Kidney (tissue), 14 donors: Measurements from ENCODE around the gene AP2B1. TPM values are rescaled to one million over a fixed set of nuclear protein-coding genes. Genes with fewer than 3 reads are reported as not detected.

Experiments used
- DNase-seq, 5 donors: peaks; one replicate each; pipeline ENCODE4 v3.0.0-alpha.2; 2013 to 2020
- FAIRE-seq: peaks from 2 replicates; lab custom pipeline; 2012; peaks lifted over from hg19 to GRCh38; lab: Jason Lieb, UNC
- H3K27ac ChIP-seq, 2 donors: one replicate each; pipeline ENCODE4 v1.7.0; 2013; ENCODE audit warnings: low read depth in 2 of 2, low read length in 2 of 2, inconsistent platforms in 1 of 2
- H3K27me3 ChIP-seq: one replicate; pipeline ENCODE4 v1.7.1; 2013; ENCODE audit warnings: low read length, inconsistent platforms; ENCODE audit not compliant: control insufficient read depth, insufficient read depth
- H3K36me3 ChIP-seq, 3 donors: one replicate each; pipeline versions ENCODE4 v1.7.0 to v1.7.1; 2013; ENCODE audit warnings: low read length in 3 of 3, control low read depth in 1 of 3, inconsistent platforms in 1 of 3; ENCODE audit not compliant: insufficient read depth in 3 of 3, control insufficient read depth in 2 of 3
- H3K4me1 ChIP-seq, 3 donors: one replicate each; pipeline versions ENCODE4 v1.7.0 to v1.7.1; 2013; ENCODE audit warnings: low read length in 3 of 3, inconsistent platforms in 1 of 3, low read depth in 1 of 3; ENCODE audit not compliant: control insufficient read depth in 2 of 3, insufficient read depth in 2 of 3
- H3K4me3 ChIP-seq, 3 donors: one replicate each; pipeline versions ENCODE4 v1.7.0 to v1.8.1; 2013; ENCODE audit warnings: low read length in 3 of 3, control low read depth in 1 of 3, inconsistent platforms in 1 of 3
- H3K9ac ChIP-seq, 3 donors: one replicate each; pipeline versions ENCODE4 v1.7.0 to v1.7.1; 2013; ENCODE audit warnings: low read length in 3 of 3, control low read depth in 1 of 3, inconsistent platforms in 1 of 3
- H3K9me3 ChIP-seq, 3 donors: one replicate each; pipeline versions ENCODE4 v1.7.0 to v1.7.1; 2013; ENCODE audit warnings: low read length in 3 of 3, control low read depth in 1 of 3, inconsistent platforms in 1 of 3; ENCODE audit not compliant: control insufficient read depth in 2 of 3, insufficient read depth in 1 of 3
- CTCF ChIP-seq: IDR thresholded peaks from 3 replicates; pipeline ENCODE4 v1.5.1; 2012; ENCODE audit warnings: mild to moderate bottlenecking, moderate library complexity, borderline replicate concordance; ENCODE audit not compliant: insufficient read depth; ENCODE audit errors: extremely low read depth
- intact Hi-C: fragments of 100-400 bp; cut with DNase I; formaldehyde crosslinking; loops from one replicate; pipeline ENCODE4 v1.11.1; 2022
- polyA plus RNA-seq: library from polyadenylated mRNA; stranded (reverse); fragments of 350-450 nt; fragmentation: Illumina TruSeq; extraction: RNeasy Lipid Tissue Mini Kit (QIAGEN cat#74804); gene quantifications from one replicate; pipeline ENCODE4 v1.2.3, GENCODE V29; 2014; ENCODE audit warnings: low read depth, low replicate concordance; ENCODE audit not compliant: insufficient read depth
- total RNA-seq: library from RNA; stranded (reverse); fragmentation: NEBNext Ultra II Directional; extraction: Animal tissue kit (Norgen Biotek cat#: 25700); gene quantifications from one replicate; pipeline ENCODE4 v1.2.1, GENCODE V29; 2021
- donor health status: control.
- donor health status: control.
- donor health status: control.
- donor health status: control.
- donor health status: control.
- donor health status: DM: yes; HTN: yes; CAD: no.
- donor health status: Normal renal cell carcinoma (clear cell type).

Gene AP2B1
- total and polyA plus RNA-seq, 2 donors from 2014 or later: 74.0 to 242 TPM

- intact Hi-C loops: no loop called here
- no peaks in the 10 kb centered on the region for H3K36me3 ChIP-seq
- no peaks in the 10 kb centered on the region for H3K9me3 ChIP-seq
- peak in 1 of 5 donors; percentile 76 for DNase-seq
- no peak overlapping the region for H3K27ac ChIP-seq
- no peak for TF ChIP-seq CTCF
- peaks cover 0 to 9% (median 0%) of the 10 kb centered on the region in 3 donors for H3K4me1 ChIP-seq
- no peak overlapping the region for H3K9ac ChIP-seq
- FAIRE-seq: no peak
- peaks cover 2% of the 10 kb centered on the region for H3K27me3 ChIP-seq
- no peak overlapping the region for H3K4me3 ChIP-seq
These were observed 165.3 kb downstream of the AP2B1 start for GRCh38 chr17:35752471-35752870.

- Histone ChIP-seq H3K27ac (no peak within 1 kb of the TSS), H3K4me3 (no peak within 1 kb of the TSS), H3K9me3 (no peaks in the 10 kb centered on the region), H3K9ac (no peak within 1 kb of the TSS), H3K36me3 (no peaks in the 10 kb centered on the region), H3K4me1 (peaks cover 0 to 5% (median 0%) of the 10 kb centered on the region in 3 donors), H3K27me3 (peaks cover 2% of the 10 kb centered on the region)
- intact Hi-C loops: no loop called here
- no peak for TF ChIP-seq CTCF
- DNase-seq (no peak), FAIRE-seq (no peak)
These were observed 166.0 kb downstream of the AP2B1 start, which contains the start of gene GAS2L2 for GRCh38 chr17:35752945-35753764. GAS2L2 (minus strand) TSS chr17:35753239; CDS start chr17:35752850, 389 bp downstream.

GRCh38 chr17:35757243-35757642 lies 170.1 kb downstream of the AP2B1 start:
- intact Hi-C loops: no loop called here
- no peaks in the 10 kb centered on the region for H3K36me3 ChIP-seq
- FAIRE-seq (no peak), DNase-seq (no peak)
- no peaks in the 10 kb centered on the region for H3K9me3 ChIP-seq
- no peaks in the 10 kb centered on the region for H3K27me3 ChIP-seq
- no peak overlapping the region for H3K4me3 ChIP-seq
- no peaks in the 10 kb centered on the region for H3K4me1 ChIP-seq
- no peak overlapping the region for H3K9ac ChIP-seq
- no peak overlapping the region for H3K27ac ChIP-seq
- TF ChIP-seq CTCF: no peak
